Bone marrow (tissue), 2 donors: ENCODE data around the gene SIK2.
"Not testable (repeated sequence)": the region's sequence is repeated elsewhere in the genome, so short reads cannot be mapped to it uniquely, and the experiment has no call there.

Experiments used
- DNase-seq, 2 donors: peaks; one replicate each; lab custom pipeline; 2025; lab: John Stamatoyannopoulos, UW

SIK2 gene

DNA sequence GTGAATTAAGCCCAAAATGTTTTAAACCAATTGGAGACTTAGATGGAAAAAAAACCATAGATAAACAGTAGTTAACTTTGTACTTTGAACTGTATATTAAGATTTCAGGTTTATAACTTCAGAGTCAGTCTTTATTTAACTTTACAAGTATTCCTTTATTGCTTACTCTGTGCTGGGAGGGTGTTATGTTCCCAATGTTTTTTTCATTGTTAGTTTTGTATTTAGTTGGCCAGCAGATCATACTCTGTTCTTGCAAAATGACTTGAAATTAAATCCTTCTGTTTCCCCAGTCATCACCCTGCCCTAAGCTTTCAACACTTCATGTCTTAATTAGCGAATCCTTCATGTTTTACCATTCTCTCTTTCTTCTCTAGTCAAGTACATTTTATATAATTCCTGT, 25.3 kb downstream of the SIK2 start:
- DNase-seq, result no peak

DNA sequence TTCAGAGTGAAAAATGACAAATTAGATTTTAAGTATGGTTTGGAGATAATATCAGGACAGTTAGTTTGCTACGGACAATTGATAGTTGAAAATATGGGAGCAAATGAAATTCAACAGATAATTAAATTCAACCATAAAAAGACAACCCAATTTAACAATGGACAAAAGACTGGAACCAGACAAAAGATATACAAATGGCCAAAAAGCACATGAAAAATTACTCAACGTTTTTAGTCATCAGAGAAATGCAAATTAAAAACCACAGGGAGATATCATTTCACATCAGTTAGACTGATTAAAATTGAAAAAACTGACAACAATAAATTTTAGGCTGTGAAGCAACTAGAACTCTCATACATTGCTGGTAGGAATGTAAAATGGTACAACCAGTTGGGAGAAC, 27.2 kb downstream of the SIK2 start:
- DNase-seq, result no peak

DNA sequence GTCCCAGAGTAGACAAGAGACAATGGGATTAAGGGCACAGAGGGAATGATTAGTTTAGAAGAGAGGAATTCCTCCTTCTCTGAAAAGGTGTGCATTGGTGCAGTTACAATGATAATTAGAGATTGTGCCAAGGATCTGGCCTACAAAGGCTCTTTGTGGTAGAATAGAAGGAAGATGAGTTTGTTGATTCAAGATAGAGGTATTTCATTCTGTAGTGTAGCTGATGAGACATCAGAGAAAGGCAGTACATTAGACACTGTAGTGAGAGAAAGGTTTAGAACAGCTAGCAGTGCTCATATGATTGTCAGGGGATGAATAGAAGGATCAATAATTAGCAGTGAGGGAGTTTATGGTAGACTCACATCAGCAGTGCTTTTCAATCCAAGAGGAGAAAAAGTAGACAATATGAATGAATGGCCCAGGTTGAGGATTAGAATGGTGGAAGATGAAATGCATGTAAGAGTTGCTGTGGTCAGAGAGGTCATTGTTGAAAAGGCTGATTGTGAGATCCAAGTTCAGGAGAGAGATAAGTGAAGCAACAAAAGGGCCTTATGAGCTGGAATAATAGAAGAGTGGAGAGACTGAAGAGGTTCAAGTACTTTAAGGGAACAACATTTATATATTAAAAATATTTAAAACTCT, 28.9 kb downstream of the SIK2 start:
- DNase-seq, result no peak

DNA sequence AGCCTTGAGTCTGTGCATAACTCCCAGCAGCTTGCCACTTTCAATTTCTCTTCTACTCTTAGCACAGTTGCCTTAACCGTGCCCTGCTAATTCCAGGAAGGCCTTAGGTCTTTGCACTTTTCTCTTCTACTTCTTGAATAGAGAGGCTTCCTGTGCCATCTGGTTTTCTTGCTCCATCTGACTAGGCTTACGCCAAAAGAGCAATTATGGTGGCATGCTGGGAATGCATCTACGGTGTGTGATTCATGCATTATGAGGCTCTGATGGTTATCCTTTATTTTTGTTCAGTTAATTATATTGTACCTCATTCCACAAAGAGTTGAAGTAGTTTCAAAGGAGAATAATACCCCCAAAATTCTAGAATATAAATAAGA, 29.4 kb downstream of the SIK2 start:
- DNase-seq, result peak in 1 of 2 donors; percentile 8

DNA sequence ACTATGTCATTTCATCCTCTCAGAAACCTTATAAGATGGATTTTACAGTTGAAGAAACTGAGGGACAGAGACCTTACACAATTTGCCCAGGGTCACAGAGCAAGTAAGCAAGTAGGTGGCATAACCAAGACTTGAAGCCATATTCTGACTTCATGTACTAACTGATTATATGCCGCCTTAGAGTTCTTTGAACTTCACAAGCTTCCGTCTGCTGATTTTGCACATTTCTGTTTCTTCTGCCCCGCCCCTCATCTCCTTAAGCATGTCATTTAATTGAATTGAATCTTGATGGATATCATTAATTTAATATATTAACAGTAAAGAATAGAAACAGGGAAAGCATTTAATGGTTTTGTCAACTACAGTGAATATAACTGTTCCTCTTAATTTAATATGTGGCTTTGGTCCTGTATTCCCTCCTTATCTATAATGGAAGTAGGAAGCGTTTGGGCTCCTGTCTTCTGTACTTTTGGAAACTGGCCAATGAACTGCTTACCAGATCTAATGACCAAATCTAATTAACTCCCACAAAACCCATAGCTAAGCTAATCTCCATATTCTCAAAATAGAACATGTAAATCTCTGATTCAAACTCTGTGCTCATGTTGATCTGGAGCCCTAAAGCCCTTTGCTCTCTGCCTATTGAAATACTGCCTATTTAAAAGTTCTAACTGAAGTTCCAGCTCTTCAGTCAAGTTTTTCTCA, 30.4 kb downstream of the SIK2 start:
- DNase-seq, result no peak

DNA sequence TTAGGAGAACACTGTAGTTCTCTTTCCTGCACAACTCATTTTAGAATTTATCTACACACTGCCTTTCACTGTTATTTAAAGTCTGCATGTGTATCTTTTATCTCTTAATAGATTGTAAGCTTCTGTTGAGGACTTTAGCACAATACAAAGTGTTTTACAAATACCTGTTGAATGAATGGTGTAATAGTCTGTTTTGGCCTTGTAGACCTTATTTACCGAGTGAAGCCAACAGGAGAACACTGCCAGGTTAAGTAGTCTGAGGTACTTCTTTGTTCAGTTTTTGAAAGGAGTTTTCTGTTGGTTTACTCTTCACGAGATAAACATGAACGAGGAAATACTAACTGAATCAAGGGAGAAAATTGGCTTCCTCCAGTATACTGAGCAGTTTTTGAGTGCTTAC, 31.0 kb downstream of the SIK2 start:
- no peak for DNase-seq

DNA sequence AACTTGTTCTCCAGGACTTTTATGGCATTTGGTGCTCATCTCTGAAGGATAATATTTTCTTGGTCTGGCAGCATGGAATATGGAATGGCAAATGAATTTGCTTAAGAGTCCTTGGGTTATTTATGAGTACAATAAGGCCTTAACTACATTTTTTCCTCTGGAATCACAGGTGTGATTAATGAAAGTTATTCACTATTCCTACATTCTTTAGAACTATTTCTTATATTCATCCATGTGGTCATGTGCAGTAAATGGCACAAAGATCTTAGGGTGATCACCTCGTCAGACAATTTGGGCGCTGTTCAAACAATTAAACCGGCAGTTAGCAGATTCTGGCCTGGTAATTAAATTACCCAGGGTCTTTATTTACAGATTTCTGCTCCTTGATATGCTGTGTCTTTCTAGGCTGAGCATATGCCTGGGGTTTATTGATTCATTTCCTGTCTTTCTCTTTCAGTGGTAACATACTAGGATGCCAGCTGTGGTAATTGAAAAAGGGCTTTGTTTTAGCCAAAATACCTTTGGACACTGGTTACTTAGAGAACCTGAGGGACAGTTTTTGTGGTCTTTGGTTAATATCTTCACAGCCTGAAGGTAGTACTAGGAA, 31.6 kb downstream of the SIK2 start:
- DNase-seq, result peak in 1 of 2 donors; percentile 39

DNA sequence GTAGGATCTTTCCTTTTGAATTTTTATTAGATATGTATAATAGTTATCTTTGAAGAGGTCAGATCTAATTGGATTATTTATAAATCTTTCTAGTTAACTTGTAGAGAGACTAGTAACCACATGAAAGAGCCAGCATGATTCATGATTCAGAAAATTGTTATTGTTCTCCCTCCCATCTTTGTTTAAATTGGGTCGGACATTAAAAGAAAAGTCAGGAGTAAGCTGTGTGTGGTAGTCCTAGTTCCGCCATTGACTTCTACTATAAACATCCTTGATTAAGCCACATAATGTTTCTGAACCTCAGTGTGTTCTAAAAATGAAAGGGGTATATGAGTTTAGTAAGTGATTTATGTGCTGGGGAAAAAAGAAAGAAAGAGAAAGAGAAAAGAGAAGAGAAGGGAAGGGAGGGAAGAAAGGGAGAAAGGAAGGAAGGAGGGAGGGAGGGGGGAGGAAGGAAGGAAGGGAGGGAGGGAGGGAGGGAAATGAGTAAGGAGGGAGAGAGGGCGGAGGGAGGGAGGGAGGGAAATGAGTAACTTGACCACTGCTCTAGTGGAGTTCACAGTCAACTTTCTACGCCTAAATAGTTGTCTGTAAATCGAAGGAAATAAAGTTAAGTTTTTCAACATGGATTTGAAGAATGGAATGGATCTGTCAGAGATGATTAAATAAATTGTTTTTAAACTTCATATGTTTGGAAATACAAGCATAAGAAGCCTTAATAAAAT, 32.9 kb downstream of the SIK2 start:
- no peak for DNase-seq

DNA sequence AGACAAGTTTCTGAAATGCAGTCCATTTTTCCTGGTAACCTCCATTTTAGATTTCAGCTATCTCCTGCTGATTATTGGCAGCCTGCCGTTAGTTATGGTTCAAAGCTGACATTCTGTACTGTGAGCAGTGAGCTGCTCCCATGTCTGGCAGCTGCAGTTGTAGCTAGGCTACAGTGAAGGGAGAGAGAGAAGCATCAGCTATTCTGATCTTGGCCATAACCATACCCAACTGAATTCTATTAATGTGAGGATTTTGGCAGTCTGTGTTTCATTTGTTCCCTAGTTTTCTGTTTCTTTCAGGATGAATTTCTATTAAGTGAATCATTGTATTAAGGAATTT, 33.4 kb downstream of the SIK2 start:
- no peak for DNase-seq

DNA sequence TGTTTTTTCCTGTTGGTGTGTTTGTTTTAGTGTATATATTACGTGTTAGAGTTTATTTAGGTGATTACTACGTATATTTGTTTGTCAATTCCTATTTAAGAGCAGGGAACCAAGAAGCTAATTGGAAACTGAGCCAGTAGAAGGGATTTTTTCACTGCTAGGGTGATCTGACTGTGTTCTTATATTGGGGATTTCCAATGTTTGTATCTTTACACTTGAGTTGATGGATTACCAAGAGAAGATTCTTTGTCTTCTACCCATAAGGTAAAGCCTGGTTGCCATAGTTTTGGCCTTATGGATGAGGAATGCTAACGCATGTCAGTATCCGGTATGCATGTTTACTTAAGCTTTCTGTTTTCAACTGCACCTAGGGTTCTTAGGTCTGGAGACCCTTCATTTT, 35.6 kb downstream of the SIK2 start:
- DNase-seq, result no peak

DNA sequence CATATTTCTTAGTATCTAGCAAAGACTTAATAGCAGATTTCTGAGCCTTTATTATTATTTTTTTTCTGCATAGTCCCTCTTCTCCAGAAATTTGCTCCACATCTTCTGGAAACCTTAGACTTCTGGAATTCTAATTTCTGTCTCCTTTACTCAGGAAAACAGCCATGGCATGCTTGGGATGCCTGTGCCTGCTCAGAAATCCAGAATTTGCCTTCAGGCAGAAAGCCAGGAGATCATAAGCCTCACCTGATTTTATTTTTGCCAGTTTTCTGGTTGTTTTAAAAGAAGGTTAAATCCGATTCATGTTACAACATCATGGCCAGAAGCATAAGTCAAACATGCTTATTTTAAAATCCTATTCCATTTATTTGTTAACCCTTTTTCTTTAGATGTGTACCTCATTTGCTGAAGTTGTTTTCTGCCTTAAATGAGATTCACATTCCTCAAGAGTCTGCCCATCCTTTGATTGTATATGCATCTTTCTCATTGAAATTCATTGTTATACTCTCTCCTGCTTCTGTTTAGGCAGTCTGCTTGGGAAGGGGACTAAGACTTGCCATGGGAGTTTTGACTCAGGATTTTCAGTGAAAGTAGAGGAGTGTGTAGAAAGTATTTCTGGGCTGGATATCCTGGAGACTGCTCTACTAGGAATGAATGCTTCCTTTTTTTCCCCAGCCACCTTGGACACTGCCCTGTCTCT, 37.1 kb downstream of the SIK2 start:
- no peak for DNase-seq

DNA sequence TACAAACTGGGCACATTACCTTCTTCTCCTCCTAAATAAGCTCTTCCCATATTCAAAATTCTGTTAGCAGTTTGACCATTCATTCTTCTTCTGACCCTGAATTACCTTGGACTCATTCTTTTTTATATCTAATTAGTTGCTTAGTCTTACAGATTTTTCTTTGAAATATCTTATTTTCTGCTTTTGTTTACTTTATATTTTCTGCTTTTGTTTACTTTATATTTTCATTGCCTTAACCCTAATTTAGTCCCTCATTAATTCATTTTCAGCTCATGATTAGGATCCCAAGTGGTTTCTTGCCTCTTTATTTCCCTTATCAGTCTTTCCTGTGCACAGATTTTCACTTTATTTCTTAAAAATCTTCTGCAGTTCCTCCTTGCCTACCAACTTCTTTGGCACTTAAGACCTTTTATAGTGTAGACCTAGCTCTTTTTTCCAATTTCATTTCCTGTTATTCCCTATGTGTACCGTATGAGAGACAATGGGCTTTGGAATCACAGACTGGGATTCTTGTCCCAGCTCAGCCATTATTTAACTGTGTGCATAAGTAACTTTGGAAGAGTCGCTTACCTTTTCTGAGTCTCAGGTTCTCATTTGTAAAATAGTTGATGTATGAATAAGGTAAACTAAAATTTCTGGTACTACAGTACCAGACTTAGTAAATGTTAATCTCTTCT, 39.2 kb downstream of the SIK2 start:
- no peak for DNase-seq

DNA sequence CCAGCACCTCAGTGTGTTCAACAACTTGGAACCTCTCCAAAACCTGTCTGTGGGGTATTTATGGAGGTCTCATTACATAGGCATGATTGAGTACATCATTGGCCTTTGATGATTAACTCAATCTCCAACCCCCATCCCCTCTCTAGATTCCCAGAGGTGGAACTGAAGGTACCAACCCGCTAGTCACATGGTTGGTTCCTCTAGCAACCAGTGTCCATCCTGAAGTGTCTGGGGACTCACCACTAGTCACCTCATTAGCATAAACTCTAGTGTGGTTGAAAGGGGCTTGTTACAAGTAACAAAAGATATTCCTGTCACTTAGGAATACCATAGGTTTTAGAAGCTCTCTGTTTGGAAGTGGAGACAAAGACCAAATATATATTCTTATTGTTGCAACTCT, 40.3 kb downstream of the SIK2 start:
- DNase-seq, result no peak

DNA sequence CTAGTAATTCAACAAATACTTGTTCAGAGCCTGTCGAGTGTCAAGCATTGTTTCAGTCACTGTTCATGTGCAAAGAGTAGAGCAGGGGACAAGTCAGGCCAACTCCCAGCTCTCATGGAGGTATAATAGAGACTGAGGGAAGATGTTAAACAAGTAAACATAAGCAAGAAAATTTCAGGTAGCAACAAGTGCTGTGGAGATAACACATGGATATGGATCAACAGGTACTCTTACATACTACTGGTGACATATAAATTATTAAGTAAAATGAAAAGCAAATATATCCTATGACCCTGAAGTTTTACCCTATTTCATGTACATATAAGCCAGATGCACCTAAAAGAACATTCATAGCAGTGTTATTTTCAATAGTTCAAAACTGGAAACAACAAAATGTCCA, 42.7 kb downstream of the SIK2 start:
- DNase-seq, result no peak

DNA sequence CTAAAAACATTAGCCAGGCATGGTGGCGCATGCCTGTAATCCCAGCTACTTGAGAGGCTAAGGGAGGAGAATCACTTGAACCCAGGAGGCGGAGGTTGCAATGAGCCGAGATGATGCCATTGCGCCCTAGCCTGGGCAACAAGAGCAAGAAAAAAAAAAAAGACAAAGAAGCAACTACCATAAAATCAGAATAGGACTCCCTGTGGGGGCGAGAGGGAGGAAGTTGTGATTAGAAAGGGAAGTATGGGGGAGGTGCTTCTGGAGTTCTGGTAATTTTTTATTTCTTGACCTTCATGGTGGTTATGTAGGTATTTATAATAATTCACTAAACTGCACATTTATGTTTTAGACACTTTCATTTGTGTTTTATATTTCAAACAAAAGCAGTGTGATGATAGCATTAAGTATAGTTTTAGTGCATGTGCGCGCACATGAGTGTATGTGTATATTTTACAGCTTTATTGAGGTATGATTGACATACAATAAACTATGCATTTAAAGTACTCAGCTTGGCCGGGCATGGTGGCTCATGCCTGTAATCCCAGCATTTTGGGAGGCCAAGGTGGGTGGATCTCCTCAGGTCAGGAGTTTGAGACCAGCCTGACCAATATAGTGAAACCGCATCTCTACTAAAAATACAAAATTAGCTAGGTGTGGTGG, 43.5 kb downstream of the SIK2 start:
- DNase-seq, result no peak

DNA sequence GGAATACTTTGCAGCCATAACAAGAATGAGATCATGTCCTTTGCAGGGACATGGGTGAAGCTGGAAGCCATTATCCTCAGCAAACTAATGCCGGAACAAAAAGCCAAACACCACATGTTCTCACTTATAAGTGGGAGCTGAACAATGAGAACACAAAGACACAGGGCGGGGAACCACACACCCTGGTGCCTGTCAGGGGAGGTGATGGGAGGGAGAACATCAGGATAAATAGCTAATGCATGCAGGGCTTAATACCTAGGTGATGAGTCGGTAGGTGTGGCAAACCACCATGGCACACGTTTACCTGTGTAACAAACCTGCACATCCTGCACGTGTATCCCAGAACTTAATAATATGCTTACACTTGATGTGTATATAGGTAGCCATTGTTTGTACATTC, 49.1 kb downstream of the SIK2 start:
- not testable (repeated sequence) for DNase-seq

DNA sequence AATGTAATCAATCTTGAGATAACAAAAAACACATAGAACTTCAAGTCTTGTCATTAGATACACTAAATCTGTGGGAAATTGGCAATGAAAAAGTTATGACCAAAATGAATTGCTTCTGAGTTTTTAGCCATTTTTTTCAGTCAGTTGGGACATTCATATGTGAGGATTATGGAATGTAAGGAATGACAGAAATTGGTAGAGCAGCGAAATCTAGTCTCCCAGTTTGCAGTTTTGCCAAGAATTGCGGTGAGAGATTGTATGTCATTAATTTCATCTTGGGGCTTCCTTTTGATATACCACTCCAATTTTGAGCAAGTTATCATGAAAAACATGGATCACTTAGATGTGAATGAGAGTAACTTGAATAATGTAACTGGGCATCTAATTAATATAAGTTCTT, 49.9 kb downstream of the SIK2 start:
- DNase-seq, result no peak

DNA sequence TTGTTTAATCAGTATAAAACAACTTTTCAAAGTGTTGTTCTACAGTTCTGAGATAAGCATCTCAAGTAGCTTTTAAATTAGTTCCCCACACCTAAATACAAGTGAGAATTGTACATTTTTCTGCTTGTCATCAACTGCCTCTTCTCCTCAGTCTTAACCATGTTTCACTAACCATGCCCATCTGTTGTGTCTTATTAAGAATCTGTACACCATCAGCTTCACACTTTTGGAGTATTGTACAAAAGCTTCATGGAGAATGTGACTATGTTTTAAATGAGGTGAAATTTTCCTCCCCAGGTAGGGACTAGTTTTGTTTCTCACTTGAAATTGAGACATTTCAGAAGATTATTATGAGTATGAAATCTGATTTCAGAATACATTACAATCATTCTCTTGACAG, 52.4 kb downstream of the SIK2 start:
- DNase-seq, result no peak

DNA sequence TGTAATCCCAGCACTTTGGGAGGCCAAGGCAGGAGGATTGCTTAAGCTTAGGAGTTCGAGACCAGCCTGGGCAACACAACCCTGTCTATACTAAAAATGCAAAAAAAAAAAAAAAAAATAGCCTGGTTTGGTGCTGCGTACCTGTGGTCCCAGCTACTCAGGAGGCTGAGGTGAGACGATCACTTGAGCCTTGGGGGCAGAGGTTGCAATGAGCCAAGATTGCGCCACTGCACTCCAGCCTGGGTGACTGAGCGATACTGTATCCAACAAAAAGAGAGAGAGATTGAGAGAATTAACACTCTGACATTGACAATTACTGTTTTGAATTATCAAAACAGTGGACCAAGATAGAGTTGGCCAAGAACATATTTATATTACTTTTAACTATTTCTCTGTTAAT, 53.7 kb downstream of the SIK2 start:
- DNase-seq, result no peak

DNA sequence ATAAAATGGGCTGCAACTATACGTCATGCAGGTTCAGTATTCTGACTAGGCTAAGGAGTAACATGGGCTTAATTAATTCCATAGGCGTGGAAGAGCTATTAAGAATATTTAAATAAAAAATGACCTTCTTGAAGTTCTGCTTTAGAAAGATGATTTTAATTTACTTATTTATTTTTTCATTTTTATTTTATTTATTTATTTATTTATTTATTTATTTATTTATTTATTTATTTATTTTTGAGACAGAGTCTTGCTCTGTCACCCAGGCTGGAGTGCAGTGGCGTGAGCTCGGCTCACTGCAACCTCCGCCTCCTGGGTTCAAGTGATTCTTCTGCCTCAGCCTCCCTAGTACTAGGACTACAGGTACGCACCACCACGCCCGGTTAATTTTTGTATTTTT, 55.7 kb downstream of the SIK2 start:
- not testable (repeated sequence) for DNase-seq

DNA sequence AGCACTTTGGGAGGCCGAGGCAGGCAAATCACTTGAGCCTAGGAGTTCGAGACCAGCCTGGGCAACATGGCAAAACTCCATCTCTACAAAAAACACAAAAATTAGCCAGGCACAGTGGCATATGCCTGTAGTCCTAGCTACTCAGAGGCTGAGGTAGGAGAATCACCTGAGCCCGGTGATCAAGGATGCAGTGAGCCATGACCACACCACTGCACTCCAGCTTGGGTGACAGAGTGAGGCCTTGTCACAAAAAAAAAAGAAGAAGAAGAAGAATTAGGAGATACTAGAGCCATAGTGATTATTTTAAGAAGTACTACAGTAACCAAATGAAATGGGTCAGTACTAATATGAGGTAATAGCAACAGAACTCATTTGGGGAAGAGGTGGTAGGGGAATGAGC, 56.2 kb downstream of the SIK2 start:
- DNase-seq, result not testable (repeated sequence)
